Measurements from ENCODE around the gene SH3RF2.
"Not testable (repeated sequence)": the region's sequence is repeated elsewhere in the genome, so short reads cannot be mapped to it uniquely, and the experiment has no call there.

SH3RF2 gene

GRCh38 chr5:145983446-145983845 lies 47.1 kb downstream of the SH3RF2 start:
- no peak for TF ChIP-seq CTCF (IDR thresholded peaks at IDR 0.05; ENCODE audit: low read depth, low read length)
- DNase-seq (ENCODE audit: extremely low read depth, low read depth), result no peak

- no peak for DNase-seq (ENCODE audit: extremely low read depth, low read depth)
- TF ChIP-seq CTCF (IDR thresholded peaks at IDR 0.05; ENCODE audit: low read depth, low read length), result no peak
Measured at GRCh38 chr5:145984072-145984471, 47.7 kb downstream of the SH3RF2 start.

GRCh38 chr5:145987856-145988255 lies 51.5 kb downstream of the SH3RF2 start:
- no peak for TF ChIP-seq CTCF (IDR thresholded peaks at IDR 0.05; ENCODE audit: low read depth, low read length)
- no peak for DNase-seq (ENCODE audit: extremely low read depth, low read depth)

- DNase-seq (ENCODE audit: extremely low read depth, low read depth), result no peak
- no peak for TF ChIP-seq CTCF (IDR thresholded peaks at IDR 0.05; ENCODE audit: low read depth, low read length)
Measured at GRCh38 chr5:145988993-145989392, 52.6 kb downstream of the SH3RF2 start.

- DNase-seq (ENCODE audit: extremely low read depth, low read depth), result no peak
- no peak for TF ChIP-seq CTCF (IDR thresholded peaks at IDR 0.05; ENCODE audit: low read depth, low read length)
Measured at GRCh38 chr5:145989428-145989827, 53.0 kb downstream of the SH3RF2 start.

- no peak for TF ChIP-seq CTCF (IDR thresholded peaks at IDR 0.05; ENCODE audit: low read depth, low read length)
- DNase-seq (ENCODE audit: extremely low read depth, low read depth), result no peak
Measured at GRCh38 chr5:145990170-145990569, 53.8 kb downstream of the SH3RF2 start.

GRCh38 chr5:145991044-145991575 lies 54.7 kb downstream of the SH3RF2 start:
- DNase-seq (ENCODE audit: extremely low read depth, low read depth), result peak; percentile 3
- no peak for TF ChIP-seq CTCF (IDR thresholded peaks at IDR 0.05; ENCODE audit: low read depth, low read length)

- DNase-seq (ENCODE audit: extremely low read depth, low read depth), result not testable (repeated sequence)
Measured at GRCh38 chr5:145993538-145993937, 57.2 kb downstream of the SH3RF2 start.
